ENCODE data around the gene TMC6. TPM values are rescaled to one million over a fixed set of nuclear protein-coding genes. Genes with fewer than 3 reads are reported as not detected.

The TMC6 gene
- total and polyA plus RNA-seq, 2 of the 13 experiments (the other 11 are each of a cell fraction or from before 2014, with no cell fraction given) = 48.4 to 99.1 TPM

DNA sequence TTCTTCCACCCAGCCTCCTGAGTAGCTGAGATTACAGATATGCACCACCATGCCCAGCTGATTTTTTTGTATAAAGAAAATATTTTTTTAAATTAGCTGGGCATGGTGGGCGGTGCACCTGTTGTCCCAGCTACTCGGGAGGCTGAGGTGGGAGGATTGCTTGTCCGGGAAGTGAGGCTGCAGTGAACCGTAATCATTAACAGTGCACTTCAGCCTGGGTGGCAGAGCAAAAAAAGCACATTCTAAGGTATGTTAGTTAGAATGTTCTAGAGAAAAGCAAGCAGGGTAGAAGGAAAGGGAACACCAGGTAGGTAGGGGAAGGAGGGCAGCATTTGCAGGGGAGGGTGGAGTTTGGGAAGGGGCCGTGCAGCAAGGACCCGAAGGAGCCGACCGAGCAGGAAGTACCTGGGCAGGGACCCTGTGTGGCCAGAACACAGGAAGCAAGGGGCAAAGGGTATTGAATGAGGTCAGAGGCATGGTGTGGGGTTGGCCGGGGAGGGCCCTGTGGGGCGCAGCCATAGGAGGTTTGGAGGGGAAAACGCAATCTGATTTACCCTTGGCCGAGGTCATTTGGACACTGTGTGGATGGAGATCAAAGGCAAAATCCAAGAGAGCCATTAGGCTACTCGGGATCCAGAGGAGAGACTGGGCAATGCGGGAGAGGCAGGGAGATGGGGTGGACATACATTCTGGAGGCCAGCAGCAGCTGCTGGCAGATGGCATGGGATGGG, 19.9 kb upstream of the TMC6 start (continued):
- TF ChIP-seq, protein P1, sequence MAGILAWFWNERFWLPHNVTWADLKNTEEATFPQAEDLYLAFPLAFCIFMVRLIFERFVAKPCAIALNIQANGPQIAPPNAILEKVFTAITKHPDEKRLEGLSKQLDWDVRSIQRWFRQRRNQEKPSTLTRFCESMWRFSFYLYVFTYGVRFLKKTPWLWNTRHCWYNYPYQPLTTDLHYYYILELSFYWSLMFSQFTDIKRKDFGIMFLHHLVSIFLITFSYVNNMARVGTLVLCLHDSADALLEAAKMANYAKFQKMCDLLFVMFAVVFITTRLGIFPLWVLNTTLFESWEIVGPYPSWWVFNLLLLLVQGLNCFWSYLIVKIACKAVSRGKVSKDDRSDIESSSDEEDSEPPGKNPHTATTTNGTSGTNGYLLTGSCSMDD (CRISPR knock-in tag; IDR thresholded peaks at IDR 0.05) = no peak
- no peak for TF ChIP-seq ATF7-NPFF (CRISPR knock-in tag; IDR thresholded peaks at IDR 0.05; ENCODE audit: low read depth)
- TF ChIP-seq GATAD1 (CRISPR knock-in tag; IDR thresholded peaks at IDR 0.05) = no peak
- no peak for TF ChIP-seq ZIK1 (CRISPR knock-in tag; IDR thresholded peaks at IDR 0.05; ENCODE audit: borderline replicate concordance, low read depth)
- TF ChIP-seq ZNF10 (CRISPR knock-in tag; IDR thresholded peaks at IDR 0.05; ENCODE audit: borderline replicate concordance, low read depth) = no peak
- TF ChIP-seq, protein P2, sequence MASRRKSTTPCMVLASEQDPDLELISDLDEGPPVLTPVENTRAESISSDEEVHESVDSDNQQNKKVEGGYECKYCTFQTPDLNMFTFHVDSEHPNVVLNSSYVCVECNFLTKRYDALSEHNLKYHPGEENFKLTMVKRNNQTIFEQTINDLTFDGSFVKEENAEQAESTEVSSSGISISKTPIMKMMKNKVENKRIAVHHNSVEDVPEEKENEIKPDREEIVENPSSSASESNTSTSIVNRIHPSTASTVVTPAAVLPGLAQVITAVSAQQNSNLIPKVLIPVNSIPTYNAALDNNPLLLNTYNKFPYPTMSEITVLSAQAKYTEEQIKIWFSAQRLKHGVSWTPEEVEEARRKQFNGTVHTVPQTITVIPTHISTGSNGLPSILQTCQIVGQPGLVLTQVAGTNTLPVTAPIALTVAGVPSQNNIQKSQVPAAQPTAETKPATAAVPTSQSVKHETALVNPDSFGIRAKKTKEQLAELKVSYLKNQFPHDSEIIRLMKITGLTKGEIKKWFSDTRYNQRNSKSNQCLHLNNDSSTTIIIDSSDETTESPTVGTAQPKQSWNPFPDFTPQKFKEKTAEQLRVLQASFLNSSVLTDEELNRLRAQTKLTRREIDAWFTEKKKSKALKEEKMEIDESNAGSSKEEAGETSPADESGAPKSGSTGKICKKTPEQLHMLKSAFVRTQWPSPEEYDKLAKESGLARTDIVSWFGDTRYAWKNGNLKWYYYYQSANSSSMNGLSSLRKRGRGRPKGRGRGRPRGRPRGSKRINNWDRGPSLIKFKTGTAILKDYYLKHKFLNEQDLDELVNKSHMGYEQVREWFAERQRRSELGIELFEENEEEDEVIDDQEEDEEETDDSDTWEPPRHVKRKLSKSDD (CRISPR knock-in tag; IDR thresholded peaks at IDR 0.05; ENCODE audit: low read depth) = no peak
- TF ChIP-seq ZNF841 (CRISPR knock-in tag; IDR thresholded peaks at IDR 0.05; ENCODE audit: borderline replicate concordance) = no peak
- TF ChIP-seq, protein P3, sequence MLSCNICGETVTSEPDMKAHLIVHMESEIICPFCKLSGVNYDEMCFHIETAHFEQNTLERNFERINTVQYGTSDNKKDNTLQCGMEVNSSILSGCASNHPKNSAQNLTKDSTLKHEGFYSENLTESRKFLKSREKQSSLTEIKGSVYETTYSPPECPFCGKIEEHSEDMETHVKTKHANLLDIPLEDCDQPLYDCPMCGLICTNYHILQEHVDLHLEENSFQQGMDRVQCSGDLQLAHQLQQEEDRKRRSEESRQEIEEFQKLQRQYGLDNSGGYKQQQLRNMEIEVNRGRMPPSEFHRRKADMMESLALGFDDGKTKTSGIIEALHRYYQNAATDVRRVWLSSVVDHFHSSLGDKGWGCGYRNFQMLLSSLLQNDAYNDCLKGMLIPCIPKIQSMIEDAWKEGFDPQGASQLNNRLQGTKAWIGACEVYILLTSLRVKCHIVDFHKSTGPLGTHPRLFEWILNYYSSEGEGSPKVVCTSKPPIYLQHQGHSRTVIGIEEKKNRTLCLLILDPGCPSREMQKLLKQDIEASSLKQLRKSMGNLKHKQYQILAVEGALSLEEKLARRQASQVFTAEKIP (CRISPR knock-in tag; IDR thresholded peaks at IDR 0.05; ENCODE audit: borderline replicate concordance) = no peak
- TF ChIP-seq, protein P4, sequence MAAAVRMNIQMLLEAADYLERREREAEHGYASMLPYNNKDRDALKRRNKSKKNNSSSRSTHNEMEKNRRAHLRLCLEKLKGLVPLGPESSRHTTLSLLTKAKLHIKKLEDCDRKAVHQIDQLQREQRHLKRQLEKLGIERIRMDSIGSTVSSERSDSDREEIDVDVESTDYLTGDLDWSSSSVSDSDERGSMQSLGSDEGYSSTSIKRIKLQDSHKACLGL (CRISPR knock-in tag; IDR thresholded peaks at IDR 0.05) = no peak; the same call in 1 of the 2 replicates
- TF ChIP-seq ZNF326 (CRISPR knock-in tag; IDR thresholded peaks at IDR 0.05; ENCODE audit: borderline replicate concordance) = no peak
- TF ChIP-seq ZNF557 (CRISPR knock-in tag; IDR thresholded peaks at IDR 0.05) = no peak
- TF ChIP-seq ZNF572 (CRISPR knock-in tag; IDR thresholded peaks at IDR 0.05) = no peak
- TF ChIP-seq XBP1 (CRISPR knock-in tag; IDR thresholded peaks at IDR 0.05) = no peak
- TF ChIP-seq ZNF296 (CRISPR knock-in tag; conservative IDR thresholded peaks at IDR 0.05) = 0 out of 2 replicates have a peak, but pooled peaks have one; percentile 38
- no peak for TF ChIP-seq ZNF678 (CRISPR knock-in tag; IDR thresholded peaks at IDR 0.05)
- TF ChIP-seq CBX1 (IDR thresholded peaks at IDR 0.05; ENCODE audit: low read depth) = no peak
- TF ChIP-seq GFI1 (CRISPR knock-in tag; IDR thresholded peaks at IDR 0.05; ENCODE audit: borderline replicate concordance) = peak; percentile 28; the same call in 1 of the 2 replicates
- TF ChIP-seq, protein P5, sequence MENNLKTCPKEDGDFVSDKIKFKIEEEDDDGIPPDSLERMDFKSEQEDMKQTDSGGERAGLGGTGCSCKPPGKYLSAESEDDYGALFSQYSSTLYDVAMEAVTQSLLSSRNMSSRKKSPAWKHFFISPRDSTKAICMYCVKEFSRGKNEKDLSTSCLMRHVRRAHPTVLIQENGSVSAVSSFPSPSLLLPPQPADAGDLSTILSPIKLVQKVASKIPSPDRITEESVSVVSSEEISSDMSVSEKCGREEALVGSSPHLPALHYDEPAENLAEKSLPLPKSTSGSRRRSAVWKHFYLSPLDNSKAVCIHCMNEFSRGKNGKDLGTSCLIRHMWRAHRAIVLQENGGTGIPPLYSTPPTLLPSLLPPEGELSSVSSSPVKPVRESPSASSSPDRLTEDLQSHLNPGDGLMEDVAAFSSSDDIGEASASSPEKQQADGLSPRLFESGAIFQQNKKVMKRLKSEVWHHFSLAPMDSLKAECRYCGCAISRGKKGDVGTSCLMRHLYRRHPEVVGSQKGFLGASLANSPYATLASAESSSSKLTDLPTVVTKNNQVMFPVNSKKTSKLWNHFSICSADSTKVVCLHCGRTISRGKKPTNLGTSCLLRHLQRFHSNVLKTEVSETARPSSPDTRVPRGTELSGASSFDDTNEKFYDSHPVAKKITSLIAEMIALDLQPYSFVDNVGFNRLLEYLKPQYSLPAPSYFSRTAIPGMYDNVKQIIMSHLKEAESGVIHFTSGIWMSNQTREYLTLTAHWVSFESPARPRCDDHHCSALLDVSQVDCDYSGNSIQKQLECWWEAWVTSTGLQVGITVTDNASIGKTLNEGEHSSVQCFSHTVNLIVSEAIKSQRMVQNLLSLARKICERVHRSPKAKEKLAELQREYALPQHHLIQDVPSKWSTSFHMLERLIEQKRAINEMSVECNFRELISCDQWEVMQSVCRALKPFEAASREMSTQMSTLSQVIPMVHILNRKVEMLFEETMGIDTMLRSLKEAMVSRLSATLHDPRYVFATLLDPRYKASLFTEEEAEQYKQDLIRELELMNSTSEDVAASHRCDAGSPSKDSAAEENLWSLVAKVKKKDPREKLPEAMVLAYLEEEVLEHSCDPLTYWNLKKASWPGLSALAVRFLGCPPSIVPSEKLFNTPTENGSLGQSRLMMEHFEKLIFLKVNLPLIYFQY (CRISPR knock-in tag; IDR thresholded peaks at IDR 0.05; ENCODE audit: borderline replicate concordance) = no peak

Measured in HepG2 (cell line).